HG03103 (cell line): ENCODE measurements around the gene USH1C.

Experiments used
- ATAC-seq: cut with Tn5 transposase; IDR thresholded peaks from one replicate; pipeline ENCODE4 v1.9.1; 2021; ENCODE audit warnings: low read depth; ENCODE audit not compliant: unreplicated experiment

USH1C gene

DNA sequence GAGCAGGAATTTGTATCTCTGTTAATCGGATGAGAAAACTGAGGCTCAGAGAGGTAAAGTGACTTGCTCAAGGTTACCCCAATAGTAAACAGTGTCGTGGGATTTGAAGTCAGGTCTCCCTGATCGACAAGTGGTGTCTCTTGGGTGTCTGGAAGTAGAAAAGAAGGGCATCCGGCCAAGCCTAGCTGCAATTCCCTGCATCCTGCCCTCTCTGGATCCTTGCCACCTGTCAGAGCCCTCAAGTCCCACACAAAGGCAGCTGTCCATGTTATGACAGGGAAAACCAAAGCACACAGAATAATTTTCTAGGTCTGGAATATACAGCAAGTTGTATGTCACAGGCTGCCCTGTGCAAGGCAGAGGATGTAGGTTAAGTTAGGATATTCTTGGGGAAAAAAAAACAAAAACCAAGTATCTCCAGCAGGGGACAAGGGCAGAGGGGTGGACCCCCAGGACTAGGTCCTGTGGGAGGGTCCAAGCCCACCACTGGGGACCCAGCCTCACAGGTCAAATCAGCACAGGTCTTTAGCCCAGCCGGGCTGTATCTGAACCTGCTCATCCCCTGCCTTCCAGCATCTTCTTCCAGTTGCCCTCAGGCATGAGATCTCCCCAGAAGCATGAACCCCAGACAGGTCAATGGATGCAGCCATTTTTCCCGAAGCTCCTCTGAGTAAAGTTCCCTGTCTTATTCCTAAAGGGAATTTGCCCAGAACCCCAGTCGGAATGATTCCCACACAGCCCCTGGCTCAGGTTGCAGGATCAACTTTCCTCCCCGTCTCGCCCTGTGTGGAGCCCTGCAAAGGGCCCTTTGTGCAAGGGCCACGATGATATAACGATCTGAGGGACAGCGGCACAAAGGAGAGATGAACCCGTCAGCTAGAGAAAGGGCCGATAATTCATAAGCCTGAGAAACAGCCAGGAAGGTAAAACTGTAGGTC lies 15.0 kb downstream of the USH1C start:
- no peak for ATAC-seq

DNA sequence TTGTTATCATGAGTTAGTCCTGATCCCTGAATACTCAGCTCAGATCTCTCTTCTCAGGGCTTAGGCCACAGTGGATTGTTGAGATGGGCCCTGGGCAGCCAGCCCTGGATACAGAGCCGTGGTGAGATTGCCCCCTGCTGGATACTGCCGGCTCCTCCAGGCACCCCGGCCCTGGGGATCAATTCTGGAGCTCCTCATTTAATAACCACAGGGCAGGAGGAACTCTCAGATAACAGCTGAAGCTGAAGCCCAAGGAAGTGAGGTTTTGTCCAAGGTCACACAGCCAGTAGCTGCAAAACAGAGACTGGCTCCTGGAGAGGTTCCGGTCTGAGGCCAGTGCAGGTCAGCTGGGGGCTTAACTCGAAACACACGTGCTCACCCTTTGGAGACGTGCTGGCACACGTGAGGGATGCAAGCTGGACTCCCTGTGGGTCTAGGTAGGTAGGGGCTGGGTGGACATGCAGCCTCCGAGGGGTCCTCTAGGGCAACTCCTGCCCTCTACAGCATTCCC lies 16.0 kb downstream of the USH1C start:
- ATAC-seq: peak; percentile 61

DNA sequence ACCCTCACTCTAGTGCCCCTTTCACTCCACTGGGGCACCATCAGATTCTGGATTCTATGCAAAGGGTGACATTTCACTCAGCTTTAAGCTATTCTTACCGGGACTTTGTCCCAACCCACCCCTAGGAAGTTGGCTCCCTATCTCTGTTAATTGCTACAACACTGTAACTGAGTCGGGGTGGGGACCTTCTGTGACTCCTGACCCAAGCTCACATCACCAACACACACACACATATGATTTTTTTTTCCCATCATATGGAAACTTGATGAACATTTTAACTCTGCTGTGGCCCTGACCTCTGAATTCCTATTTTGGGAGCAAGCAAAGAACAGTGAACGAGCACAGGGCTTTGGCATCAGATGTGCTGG lies 16.6 kb downstream of the USH1C start:
- no peak for ATAC-seq

DNA sequence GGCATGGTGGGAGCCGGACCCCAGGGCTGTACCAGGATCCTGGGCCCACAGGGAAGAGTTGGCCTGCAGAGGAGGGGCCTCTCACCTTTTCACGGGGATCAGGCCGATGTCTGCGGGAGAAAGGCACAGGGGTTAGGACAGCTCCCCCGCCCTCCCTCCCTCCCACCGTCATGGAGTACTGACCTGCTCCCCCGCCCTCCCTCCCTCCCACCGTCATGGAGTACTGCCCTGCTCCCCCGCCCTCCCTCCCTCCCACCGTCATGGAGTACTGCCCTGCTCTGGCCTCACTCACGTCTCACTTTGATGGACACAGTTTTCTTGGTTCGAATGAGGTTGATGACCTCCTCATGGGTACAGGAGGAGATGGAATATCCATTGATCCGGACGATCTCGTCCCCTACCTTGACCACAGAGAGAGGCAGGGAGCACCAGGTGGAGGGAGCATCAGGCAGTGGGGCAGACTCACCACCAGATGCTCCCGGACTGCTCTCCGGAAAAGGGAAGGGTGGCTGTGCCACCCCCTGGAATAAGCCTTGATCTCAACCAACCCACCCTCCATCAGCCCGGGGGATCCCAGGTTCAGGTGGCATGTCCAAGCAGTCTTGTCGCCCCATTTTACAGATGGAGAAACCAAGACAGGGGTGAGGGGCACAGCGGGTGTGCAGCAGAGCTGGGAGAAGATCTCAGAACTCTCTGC lies 17.1 kb downstream of the USH1C start:
- ATAC-seq: no peak

DNA sequence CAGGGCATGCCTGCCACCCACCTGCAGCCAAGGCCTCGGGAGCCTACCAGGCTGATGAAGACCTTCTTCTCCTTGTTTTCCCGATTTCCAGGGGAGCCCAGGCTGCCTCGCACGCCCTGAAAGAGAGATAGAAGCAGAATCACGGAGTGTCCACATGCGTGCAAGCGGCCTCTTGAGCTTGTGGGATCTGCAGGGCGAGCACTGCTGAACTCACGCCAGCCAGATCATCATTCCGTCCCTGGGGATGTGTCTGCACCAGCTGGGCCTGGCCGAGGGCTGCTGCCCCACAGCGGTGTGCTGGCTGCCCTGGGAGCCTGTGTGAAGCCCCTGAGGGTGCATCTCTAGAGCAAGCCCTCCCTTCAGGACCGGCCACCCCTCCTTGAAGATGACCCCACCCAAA lies 17.9 kb downstream of the USH1C start:
- no peak for ATAC-seq

DNA sequence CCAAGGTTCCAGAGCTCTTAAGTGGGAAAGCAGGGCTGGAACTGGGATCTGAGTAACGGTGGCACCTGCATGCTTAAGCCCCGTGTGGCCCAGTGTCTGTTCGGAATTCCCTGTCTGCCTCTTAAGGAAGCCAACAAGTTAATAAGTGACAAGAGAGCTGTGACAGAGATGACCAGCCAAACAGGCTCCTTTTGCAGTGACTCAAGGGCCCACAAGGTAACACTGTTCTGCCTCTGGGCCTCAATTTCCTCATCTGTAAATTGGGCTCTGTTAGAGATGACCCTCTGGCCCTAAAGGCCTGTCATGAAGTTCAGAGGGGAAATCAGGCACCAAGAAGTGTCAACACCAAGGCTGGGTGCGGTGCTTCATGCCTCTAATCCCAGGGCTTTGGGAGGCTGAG lies 18.6 kb downstream of the USH1C start:
- ATAC-seq: no peak

DNA sequence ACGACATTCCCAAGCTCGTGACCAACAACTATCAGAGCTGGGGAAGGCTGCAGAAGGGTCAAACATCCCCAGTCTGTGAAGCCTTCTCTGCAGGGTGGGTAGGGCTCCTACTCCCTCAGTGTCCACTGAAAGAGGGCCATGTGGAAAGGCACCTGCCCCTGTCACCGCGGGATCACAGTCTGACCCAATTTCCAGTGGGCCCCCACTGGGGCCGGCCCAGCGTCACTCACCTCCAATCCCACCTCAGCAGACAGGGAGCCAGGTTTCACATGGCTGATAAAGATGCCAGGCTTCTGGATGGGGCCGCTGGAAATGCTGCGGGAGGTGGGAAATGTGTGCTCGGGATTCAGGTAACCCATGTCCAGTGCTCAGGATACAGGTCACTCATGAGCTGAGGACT lies 20.0 kb downstream of the USH1C start:
- no peak for ATAC-seq

DNA sequence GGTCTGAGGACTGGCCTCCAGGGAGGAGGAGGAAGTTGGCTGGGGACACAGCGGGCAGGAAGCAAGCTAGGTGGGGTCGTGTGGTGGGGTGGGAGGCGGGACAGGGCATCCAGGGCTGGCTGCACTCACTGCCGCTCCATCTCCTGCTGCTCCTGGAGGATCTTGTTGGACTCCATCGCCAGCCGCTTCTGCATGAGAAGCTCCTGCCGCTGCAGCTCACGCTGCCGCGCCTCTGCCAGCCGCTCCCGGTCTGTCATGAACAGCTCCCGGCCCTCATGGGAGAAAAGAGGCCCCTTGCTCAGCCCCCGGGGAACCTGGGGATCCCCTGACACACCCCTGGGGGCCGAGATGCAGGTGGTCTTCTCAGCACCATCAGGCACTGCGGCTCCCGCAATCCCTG lies 21.6 kb downstream of the USH1C start:
- no peak for ATAC-seq

DNA sequence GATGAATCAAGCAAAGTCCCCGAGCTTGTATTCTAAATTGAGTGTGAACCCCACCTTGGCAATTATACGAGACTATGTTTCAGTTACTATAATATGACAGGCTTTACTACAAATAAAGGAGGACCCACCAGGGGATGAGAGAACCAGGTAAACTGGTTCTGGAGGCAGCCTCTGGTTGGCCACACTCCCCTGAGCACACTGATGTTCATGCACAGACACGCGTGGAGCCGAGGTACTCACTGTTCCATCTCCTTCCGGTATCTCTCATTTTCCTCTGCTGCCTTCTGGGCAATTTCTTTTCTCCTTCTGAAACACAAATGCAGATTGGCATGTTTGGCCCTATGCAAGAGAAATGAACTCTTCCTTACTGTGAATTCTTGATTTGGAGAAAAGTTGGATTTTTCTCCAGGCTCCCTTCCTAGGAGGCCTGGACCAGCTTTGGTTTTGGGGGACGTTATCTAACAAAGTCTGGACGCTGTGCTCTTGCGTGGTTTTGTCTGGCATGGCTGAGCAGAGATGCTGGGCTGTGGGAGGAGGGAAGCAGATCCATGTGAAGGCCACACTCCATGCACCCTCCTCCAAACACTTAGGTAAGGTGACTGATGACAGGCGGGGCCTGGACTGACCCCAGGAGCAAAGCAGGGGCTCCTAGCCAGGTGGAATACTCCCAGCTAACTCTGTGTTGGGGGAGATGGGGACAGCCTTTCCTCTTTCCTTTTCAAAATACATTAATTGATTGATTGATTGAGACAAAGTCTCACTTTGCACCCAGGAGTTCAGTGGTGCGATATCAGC lies 22.9 kb downstream of the USH1C start:
- ATAC-seq: no peak

DNA sequence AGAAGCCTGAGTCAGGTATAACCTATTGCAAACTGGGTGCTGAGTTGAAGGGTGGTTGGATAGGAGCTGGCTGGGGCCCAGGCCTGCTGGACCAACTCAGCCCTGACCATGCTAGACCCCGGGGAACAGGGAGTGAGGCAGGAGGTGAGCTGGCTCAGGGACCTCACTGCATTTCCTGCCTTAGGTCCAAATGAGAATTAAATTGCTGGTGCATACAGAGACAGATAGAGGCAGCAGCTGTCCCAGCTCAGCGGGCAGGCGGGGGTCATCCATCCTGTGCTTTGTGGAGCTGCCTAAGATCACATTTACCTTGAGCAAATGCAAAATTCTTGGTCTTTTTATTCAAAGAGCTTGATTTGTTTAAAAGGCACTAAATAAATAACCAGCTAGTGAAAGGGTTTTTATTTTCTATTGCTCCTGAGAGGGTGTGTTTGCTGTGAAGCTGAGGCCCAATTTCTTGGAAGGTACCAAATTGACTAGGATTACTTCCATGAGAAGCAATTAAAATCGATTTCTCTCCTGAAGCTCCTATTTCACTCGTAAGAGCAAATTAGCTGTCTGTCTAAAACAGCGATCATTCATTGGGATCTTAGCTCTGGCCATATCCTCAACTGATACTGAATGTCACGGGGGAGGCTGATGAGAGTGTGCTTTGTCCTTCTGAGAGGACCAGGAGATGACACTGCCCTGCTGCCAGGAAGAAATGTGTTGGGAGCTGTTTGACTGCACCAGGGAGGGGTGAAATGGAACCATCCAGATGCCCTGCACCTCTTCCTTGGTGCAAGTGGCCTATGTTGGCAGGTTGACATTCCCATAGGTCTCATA lies 24.9 kb downstream of the USH1C start:
- no peak for ATAC-seq

DNA sequence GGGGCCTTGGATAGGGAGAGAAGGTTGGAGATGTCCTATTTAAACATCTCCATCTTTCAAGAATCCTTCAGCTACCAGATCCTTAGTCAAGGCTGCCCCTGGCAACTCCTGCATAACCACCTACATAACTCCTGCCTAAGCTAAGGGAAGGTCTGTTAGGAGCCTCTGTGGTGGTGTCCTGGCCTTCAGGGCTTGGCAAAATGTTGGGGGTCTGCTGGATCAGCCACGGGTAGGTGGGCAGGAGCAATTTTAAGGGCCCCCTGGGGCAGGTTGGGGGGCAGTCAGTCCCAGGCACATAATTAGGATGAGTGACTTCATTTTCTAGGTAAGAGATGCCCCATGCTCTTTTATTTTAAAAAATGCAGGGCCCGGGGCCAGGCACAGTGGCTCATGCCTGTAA lies 25.9 kb downstream of the USH1C start:
- ATAC-seq: no peak

DNA sequence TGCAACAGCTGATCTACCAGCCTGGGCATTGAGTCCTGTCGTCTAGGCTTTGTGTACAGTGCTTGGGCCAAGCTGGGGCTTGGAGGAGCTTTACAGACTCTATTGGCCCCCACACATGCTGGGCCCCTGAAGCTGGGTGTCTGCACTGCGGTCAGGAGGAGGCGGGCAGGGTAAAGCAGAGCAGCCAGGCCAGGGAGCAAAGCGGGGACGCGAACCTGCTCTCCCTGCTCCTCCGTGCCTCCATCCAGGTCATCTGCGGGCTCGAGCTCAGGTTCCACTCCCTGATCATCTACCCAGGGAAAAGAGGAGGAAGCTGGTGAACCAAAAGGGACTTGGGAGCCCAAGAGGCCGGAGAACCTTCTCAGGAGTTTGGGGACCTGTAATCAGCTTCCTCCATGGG lies 27.0 kb downstream of the USH1C start:
- ATAC-seq: no peak

DNA sequence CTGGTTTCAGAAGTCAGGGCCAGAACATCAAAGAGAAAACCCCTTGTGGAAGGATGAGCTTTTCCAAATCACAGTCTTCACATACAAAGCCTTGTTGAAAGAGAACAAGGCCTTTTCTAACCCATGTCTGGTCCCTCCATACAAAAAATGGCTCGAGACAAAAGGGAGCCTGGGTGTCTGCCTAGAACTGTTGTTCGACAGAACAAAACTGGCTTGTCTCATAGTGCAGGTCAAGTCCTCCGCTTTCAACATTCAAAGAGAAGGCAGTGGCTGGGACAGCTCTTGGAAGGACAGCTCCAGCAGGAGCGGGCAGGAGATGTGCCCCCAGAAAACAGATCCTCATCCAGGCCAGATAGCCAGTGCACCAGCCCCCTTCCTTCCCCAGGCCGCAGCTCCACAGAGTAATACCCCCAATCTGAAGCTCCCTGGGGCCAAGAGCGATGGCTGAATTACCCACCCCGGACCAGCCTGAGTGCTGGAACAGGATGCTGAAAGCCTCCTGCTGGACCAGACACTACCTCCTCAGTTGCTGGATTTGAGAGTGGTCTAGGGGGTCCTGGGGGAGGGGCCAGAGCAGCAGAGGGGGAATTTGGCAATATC lies 27.6 kb downstream of the USH1C start:
- ATAC-seq: no peak

DNA sequence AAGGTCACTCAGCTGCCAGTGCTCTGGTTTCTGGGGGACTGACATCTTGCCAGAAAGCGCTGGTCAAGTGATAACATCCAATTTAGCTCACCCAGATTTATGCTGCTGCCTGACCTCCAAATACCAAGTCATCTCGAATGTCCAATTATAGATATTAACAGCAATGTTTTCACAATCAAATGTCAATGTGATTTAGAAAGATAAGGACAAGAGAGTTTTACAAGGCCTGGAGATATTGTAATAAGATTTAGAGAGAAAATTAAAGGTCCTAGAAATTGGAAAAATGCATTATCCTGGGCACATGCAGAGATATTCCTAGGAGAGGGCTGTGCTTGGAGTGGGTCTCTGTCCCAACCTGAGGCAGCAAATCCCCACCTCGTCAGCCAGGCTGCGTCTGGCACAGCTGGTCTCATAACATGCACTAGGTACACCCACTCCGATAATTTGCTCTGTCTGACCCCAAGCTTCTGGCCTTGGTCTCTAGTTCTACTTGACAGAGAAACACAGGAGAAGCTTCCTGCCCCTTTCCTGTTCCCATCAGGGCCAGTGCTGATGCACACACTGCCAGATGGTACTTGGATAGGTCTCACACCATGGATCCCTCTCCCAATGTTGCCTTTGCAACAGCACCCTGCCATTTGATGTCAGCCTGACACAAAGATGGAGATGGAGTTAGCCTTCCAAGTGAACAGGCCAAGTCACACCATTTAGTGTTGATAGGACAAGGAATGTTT lies 28.6 kb downstream of the USH1C start:
- ATAC-seq: no peak

DNA sequence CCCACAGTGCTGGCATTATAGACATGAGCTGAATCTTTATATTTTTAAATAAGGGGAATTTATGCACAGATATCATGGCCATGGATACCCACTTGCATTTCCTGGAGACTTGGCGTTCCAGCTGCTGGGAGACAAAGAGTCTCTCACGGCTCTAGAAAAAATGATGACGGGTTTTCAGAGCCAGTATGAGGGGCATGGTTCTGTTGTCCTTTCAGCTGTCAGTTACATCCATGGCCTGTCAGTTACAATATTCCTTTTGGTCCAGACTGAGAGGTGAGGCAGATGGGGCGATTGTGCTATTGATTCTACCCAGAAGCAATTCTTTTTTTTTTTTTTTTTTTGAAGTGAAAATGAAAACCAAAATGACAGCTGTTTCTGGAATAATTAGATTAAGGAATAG lies 29.7 kb downstream of the USH1C start:
- ATAC-seq: no peak

DNA sequence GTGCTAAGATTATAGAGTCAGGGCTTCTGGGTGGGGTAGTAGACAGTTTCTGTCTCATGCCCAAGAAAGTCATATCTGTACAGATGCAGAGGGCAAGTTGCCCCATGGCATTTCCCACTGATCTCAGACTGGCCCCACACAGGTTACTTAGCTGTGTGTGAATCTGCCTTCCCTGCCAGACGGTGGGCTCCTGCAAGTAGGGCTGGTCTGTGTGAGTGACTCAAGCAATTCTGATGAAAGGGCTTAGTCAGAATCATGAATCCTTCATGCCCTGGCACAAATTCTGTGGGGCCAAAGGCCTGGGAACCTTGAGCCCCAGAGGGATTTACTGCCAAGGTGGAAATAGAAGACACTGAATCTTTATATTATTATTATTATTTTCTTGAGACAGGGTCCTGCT lies 30.4 kb downstream of the USH1C start:
- no peak for ATAC-seq

DNA sequence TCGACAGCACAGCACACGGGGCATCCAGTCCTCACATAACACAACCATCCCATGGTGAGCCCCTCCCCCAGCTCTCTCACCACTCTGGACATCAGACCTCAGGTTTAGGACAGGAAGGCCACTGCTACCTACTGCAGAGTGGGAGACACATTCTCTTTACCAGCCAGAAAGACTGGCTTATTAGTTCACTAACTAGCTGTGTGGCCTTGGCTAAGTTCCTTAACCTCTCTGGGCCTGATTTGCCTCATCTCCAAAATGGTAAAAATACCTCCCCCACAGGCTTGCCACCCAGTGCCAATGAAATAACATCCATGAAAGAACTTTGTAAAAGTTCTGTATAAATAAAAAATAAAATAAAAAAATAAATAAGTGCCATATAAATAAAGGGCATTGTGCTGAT lies 32.1 kb downstream of the USH1C start:
- ATAC-seq: no peak

DNA sequence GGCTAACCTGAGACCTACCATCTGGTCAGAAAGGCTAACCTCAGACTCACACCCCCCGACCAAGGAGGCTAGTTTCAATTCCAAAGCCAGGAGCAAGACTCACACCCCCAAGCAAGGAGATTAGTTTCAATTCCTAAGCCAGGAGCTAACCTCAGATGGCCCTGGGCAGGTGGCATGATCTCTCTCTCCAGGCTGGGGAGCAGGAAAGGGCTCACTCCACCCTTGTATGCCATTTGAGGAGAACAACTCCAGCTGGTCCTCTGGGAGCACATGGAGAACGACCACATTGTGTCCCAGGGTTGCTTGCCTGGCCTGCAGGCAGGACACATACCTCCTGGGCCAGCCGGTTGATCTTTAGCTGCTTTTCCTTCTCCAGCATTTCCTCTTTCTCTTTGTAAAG lies 32.6 kb downstream of the USH1C start:
- no peak for ATAC-seq

DNA sequence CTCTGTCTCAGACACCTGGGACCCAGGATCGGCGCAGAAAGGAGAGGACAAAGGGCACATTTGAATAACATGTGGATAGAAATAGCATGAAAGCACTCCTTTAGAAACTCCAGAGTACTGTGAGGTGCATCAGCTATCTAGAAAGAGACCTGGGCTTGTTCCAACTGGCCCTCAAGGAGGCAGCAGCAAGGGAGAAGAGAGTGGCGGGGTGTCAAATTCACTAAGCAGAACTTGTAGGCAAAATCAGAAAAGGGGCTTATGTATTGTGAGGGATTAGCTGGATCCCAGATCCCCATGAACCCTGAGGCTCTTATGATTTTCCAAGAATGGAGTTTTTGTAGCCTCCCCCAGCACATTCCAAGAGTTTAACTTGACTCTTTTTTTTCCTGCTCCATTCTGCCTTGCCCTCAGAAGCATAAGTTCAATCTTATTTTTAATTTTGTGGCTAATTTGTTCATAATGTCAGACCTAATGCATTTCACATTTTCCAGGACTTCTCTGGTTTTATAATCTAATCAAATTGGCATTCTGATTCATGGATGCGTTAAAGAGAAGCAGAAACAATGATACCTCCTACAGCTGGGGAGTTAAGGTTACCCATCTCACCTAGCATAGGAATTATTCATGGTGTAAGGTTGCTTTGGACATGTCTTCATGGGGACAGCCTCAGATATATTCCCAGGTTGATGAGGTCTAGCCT lies 33.6 kb downstream of the USH1C start:
- no peak for ATAC-seq
